Keratinocyte (primary cell): ENCODE results near the gene PHKA2.

Experiments
- EZH2 ChIP-seq: IDR thresholded peaks from one replicate; pipeline ENCODE4 v1.6.1; 2012; ENCODE audit warnings: inconsistent platforms, mild to moderate bottlenecking, low read length, moderate library complexity
- TF ChIP-seq, protein P1 (sequence below), 3 experiments: IDR thresholded peaks in 1 of 3; conservative IDR thresholded peaks in 1 of 3; optimal IDR thresholded peaks in 1 of 3; 2 replicates in 2 of 3; 3 replicates in 1 of 3; pipeline versions ENCODE3 to v1.5.1; 2011; ENCODE audit warnings: low read length in 3 of 3, mild to moderate bottlenecking in 3 of 3, moderate library complexity in 2 of 3, control low read depth in 1 of 3, inconsistent platforms in 1 of 3; ENCODE audit not compliant: insufficient read depth in 2 of 3; ENCODE audit errors: extremely low read depth in 1 of 3

DNA sequence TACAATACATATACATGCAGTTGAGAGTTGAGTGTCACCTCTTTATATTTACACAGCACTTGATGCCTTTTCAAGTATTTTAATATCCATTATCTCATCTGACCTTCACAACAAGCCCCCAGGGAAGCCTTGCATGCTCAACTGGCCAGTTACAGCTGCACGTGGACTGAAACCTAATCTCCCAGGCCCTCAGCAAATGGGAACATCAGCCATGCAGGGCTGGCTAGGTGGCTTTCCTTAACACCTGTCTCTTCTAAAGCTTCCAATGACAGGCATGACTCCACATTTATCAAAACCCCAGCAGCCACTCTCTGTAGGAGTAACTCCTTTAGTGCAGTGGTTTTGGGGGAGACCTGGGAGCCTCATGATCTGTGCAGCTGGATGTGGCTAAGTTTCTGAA is 56.4 kb downstream of the PHKA2 start:
- TF ChIP-seq, protein P1, sequence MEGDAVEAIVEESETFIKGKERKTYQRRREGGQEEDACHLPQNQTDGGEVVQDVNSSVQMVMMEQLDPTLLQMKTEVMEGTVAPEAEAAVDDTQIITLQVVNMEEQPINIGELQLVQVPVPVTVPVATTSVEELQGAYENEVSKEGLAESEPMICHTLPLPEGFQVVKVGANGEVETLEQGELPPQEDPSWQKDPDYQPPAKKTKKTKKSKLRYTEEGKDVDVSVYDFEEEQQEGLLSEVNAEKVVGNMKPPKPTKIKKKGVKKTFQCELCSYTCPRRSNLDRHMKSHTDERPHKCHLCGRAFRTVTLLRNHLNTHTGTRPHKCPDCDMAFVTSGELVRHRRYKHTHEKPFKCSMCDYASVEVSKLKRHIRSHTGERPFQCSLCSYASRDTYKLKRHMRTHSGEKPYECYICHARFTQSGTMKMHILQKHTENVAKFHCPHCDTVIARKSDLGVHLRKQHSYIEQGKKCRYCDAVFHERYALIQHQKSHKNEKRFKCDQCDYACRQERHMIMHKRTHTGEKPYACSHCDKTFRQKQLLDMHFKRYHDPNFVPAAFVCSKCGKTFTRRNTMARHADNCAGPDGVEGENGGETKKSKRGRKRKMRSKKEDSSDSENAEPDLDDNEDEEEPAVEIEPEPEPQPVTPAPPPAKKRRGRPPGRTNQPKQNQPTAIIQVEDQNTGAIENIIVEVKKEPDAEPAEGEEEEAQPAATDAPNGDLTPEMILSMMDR (optimal IDR thresholded peaks at IDR 0.05 in 1 of 3, IDR thresholded peaks at IDR 0.05 in 1 of 3, conservative IDR thresholded peaks at IDR 0.05 in 1 of 3; ENCODE audit: extremely low read depth in 1 of 3, insufficient read depth in 2 of 3, low read length in 3 of 3) = no peak
- TF ChIP-seq EZH2 = no peak
